Liver (tissue), 9 donors: ENCODE data around the gene ACOT9. TPM values are rescaled to one million over a fixed set of nuclear protein-coding genes. Genes with fewer than 3 reads are reported as not detected.

Experiments
- DNase-seq: peaks from one replicate; pipeline ENCODE4 v3.0.0-alpha.2; 2017; ENCODE audit warnings: low spot score
- H3K27ac ChIP-seq, 2 donors: one replicate each; pipeline ENCODE4 v1.7.0; 2013; ENCODE audit warnings: inconsistent platforms in 2 of 2, low read length in 2 of 2, control low read depth in 1 of 2, low read depth in 1 of 2, mild to moderate bottlenecking in 1 of 2
- H3K27me3 ChIP-seq, 4 donors: one replicate each; pipeline versions ENCODE4 v1.6.1 to v1.7.0; 2013; ENCODE audit warnings: low read length in 3 of 4, inconsistent platforms in 1 of 4, mild to moderate bottlenecking in 1 of 4, moderate library complexity in 1 of 4; ENCODE audit not compliant: control insufficient read depth in 4 of 4, insufficient read depth in 4 of 4
- H3K36me3 ChIP-seq, 4 donors: one replicate each; pipeline versions ENCODE4 v1.6.1 to v1.7.0; 2013; ENCODE audit warnings: low read length in 3 of 4, mild to moderate bottlenecking in 3 of 4, low read depth in 1 of 4, moderate library complexity in 1 of 4; ENCODE audit not compliant: control insufficient read depth in 4 of 4, insufficient read depth in 3 of 4
- H3K4me1 ChIP-seq, 4 donors: one replicate each; pipeline versions ENCODE4 v1.6.1 to v1.7.0; 2013; ENCODE audit warnings: low read length in 3 of 4, mild to moderate bottlenecking in 3 of 4, moderate library complexity in 1 of 4; ENCODE audit not compliant: control insufficient read depth in 4 of 4, insufficient read depth in 4 of 4
- H3K4me3 ChIP-seq, 3 donors: one replicate each; pipeline versions ENCODE4 v1.6.1 to v1.7.0; 2013; ENCODE audit warnings: low read length in 3 of 3, control low read depth in 1 of 3, low read depth in 1 of 3, mild to moderate bottlenecking in 1 of 3
- H3K9ac ChIP-seq, 2 donors: one replicate each; pipeline ENCODE4 v1.7.0; 2013; ENCODE audit warnings: low read length in 2 of 2, mild to moderate bottlenecking in 2 of 2, moderate library complexity in 2 of 2, control low read depth in 1 of 2, low read depth in 1 of 2
- H3K9me3 ChIP-seq, 4 donors: one replicate each; pipeline versions ENCODE4 v1.6.1 to v1.7.0; 2013; ENCODE audit warnings: low read length in 3 of 4; ENCODE audit not compliant: control insufficient read depth in 4 of 4
- CTCF ChIP-seq: fragments of 150-350 bp; IDR thresholded peaks from 2 replicates; pipeline ENCODE4 v1.5.1; 2017; ENCODE audit warnings: improper control_type of control experiment, low read depth, low read length; ENCODE audit not compliant: missing input control
- EGR1 ChIP-seq, 2 donors: IDR thresholded peaks; 2 replicates each; pipeline ENCODE4 v1.6.1; 2016 to 2018; ENCODE audit warnings: antibody characterized with exemption in 2 of 2, low read depth in 2 of 2
- FOXA1 ChIP-seq: IDR thresholded peaks from 2 replicates; pipeline ENCODE4 v1.6.1; 2016; ENCODE audit warnings: antibody characterized with exemption
- FOXA2 ChIP-seq: IDR thresholded peaks from 2 replicates; pipeline ENCODE4 v1.6.1; 2016; ENCODE audit warnings: antibody characterized with exemption
- GABPA ChIP-seq, 2 donors: IDR thresholded peaks in 1 of 2; conservative IDR thresholded peaks in 1 of 2; 2 replicates each; pipeline ENCODE4 v1.6.1; 2016; ENCODE audit warnings: antibody characterized with exemption in 2 of 2, mild to moderate bottlenecking in 1 of 2, moderate library complexity in 1 of 2
- HNF4A ChIP-seq, 2 donors: conservative IDR thresholded peaks; 2 replicates each; pipeline ENCODE4 v1.6.1; 2016; ENCODE audit warnings: antibody characterized with exemption in 2 of 2, mild to moderate bottlenecking in 2 of 2
- HNF4G ChIP-seq: IDR thresholded peaks from 2 replicates; pipeline ENCODE4 v1.6.1; 2016; ENCODE audit warnings: antibody characterized with exemption
- JUND ChIP-seq, 2 donors: IDR thresholded peaks; 2 replicates each; pipeline ENCODE4 v1.6.1; 2016; ENCODE audit warnings: antibody characterized with exemption in 2 of 2
- NR2F2 ChIP-seq: IDR thresholded peaks from 2 replicates; pipeline ENCODE4 v1.6.1; 2016; ENCODE audit warnings: antibody characterized with exemption
- RAD21 ChIP-seq, 2 donors: IDR thresholded peaks; 2 replicates each; pipeline ENCODE4 v1.6.1; 2016; ENCODE audit warnings: antibody characterized with exemption in 2 of 2, mild to moderate bottlenecking in 2 of 2
- REST ChIP-seq: IDR thresholded peaks from 2 replicates; pipeline ENCODE4 v1.6.1; 2016; ENCODE audit warnings: antibody characterized with exemption, mild to moderate bottlenecking
- RXRA ChIP-seq, 2 donors: IDR thresholded peaks; 2 replicates each; pipeline ENCODE4 v1.6.1; 2017 to 2018; ENCODE audit warnings: antibody characterized with exemption in 2 of 2, mild to moderate bottlenecking in 1 of 2
- SP1 ChIP-seq: IDR thresholded peaks from 2 replicates; pipeline ENCODE4 v1.6.1; 2018; ENCODE audit warnings: antibody characterized with exemption, mild to moderate bottlenecking
- TAF1 ChIP-seq: conservative IDR thresholded peaks from 2 replicates; pipeline ENCODE4 v1.6.1; 2016; ENCODE audit warnings: antibody characterized with exemption, mild to moderate bottlenecking
- YY1 ChIP-seq: IDR thresholded peaks from 2 replicates; pipeline ENCODE4 v1.6.1; 2016; ENCODE audit warnings: antibody characterized with exemption, mild to moderate bottlenecking
- ZBTB33 ChIP-seq: IDR thresholded peaks from 2 replicates; pipeline ENCODE4 v1.6.1; 2016; ENCODE audit warnings: antibody characterized with exemption
- WGBS: extraction: QIAGEN DNeasy Blood & Tissue Kit; methylation state at CpG from one replicate; pipeline ENCODE4 v1.1.7; 2013; 5-methylcytosine and 5-hydroxymethylcytosine counted together
- polyA plus RNA-seq, 2 donors: library from polyadenylated mRNA; stranded (reverse) in 1 of 2; unstranded in 1 of 2; fragments of 200-250 nt in 1 of 2; fragments of >200 nt in 1 of 2; fragmentation: Nextera tagmentation in 1 of 2; extraction: Ambion mirVana in 1 of 2; gene quantifications; one replicate each; pipeline versions ENCODE4 v1.2.1 to v1.2.3, GENCODE V29; 2013 to 2015
- total RNA-seq, 2 donors: library from RNA; depleted of rRNA; stranded (reverse); fragments of >200 nt; gene quantifications; one replicate each; pipeline ENCODE4 v1.2.3, GENCODE V29; 2014
- TF ChIP-seq, protein P1 (sequence below): IDR thresholded peaks from 2 replicates; pipeline ENCODE4 v1.6.1; 2016; ENCODE audit warnings: antibody characterized with exemption
- TF ChIP-seq, protein P2 (sequence below): IDR thresholded peaks from 2 replicates; pipeline ENCODE4 v1.6.1; 2016; ENCODE audit warnings: antibody characterized with exemption
- donor health status: healthy.
- donor health status: healthy.
- donor health status: healthy.
- donor health status: healthy.
- donor health status: healthy.

ACOT9 gene
- total and polyA plus RNA-seq, 4 donors: 9.3 to 16.3 (median 11.6) TPM

DNA sequence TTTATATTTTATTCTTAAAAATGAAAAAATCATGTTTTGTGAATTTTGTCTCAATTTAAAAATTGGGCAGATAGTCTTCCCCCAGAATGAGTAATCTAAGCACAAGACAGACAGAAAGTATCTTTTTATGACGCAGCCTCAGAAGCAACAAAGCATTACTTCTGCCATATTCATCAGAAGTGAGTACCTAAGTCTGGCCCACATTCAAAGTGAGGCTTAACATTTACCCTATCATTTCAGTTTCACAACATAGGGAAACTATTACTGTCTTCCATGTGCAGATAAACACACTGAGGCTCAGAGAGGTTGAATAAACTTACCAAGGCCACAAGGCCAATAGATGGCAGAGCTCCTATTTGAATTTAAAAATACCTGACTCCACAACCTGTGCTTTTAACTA lies 80.2 kb downstream of the ACOT9 start:
- no peaks in the 10 kb centered on the region for H3K36me3 ChIP-seq
- H3K9me3 ChIP-seq: no peaks in the 10 kb centered on the region
- H3K4me1 ChIP-seq: peaks cover 0 to 5% (median under 1%) of the 10 kb centered on the region in 4 donors
- H3K9ac ChIP-seq: no peak overlapping the region
- WGBS: 94% methylated on average over 1 of the region's 1 CpG
- TF ChIP-seq RXRA (IDR thresholded peaks at IDR 0.05) (peak in 1 of 2 donors; percentile 27), SP1 (no peak)
- H3K4me3 ChIP-seq: no peak overlapping the region
- H3K27me3 ChIP-seq: no peaks in the 10 kb centered on the region
- DNase-seq: no peak
- H3K27ac ChIP-seq: no peak overlapping the region

DNA sequence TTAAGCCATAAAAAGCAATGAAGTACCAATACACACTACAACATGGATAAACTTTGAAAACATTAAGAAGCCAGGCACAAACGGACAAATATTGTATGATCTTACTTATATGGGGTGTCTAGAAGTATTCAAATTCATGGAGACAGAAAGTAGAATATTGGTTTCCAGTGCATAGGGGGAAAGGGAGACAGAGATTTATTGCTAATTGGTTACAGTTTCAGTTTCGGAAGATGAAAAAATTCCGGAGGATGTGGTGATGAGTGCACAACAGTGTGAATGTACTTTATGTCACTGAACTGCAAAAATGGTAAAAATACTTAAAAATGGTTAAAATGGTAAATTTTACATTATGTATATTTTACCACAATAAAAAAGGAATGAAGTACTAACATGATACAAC lies 80.9 kb downstream of the ACOT9 start:
- H3K27ac ChIP-seq: no peak overlapping the region
- no peak for DNase-seq
- TF ChIP-seq FOXA1 (no peak), HNF4A (conservative IDR thresholded peaks at IDR 0.05) (no peak), RXRA (IDR thresholded peaks at IDR 0.05) (peak in 1 of 2 donors; percentile 19), ZBTB33 (no peak), RAD21 (IDR thresholded peaks at IDR 0.05) (no peak)
- TF ChIP-seq, protein P1, sequence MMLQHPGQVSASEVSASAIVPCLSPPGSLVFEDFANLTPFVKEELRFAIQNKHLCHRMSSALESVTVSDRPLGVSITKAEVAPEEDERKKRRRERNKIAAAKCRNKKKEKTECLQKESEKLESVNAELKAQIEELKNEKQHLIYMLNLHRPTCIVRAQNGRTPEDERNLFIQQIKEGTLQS: no peak
- H3K9me3 ChIP-seq: no peaks in the 10 kb centered on the region
- H3K27me3 ChIP-seq: no peaks in the 10 kb centered on the region
- H3K36me3 ChIP-seq: no peaks in the 10 kb centered on the region
- H3K9ac ChIP-seq: no peak overlapping the region
- 67% methylated on average over 3 of the region's 3 CpGs for WGBS
- no peak overlapping the region for H3K4me3 ChIP-seq
- H3K4me1 ChIP-seq: peaks cover 0 to 5% (median under 1%) of the 10 kb centered on the region in 4 donors

- no peak overlapping the region for H3K9ac ChIP-seq
- H3K36me3 ChIP-seq: no peaks in the 10 kb centered on the region
- no peak for DNase-seq
- no peaks in the 10 kb centered on the region for H3K9me3 ChIP-seq
- H3K4me3 ChIP-seq: no peak overlapping the region
- no peaks in the 10 kb centered on the region for H3K27me3 ChIP-seq
- peaks cover 0 to under 1% (median 0%) of the 10 kb centered on the region in 4 donors for H3K4me1 ChIP-seq
- 66% methylated on average over 1 of the region's 1 CpG for WGBS
- H3K27ac ChIP-seq: no peak overlapping the region
- TF ChIP-seq REST: no peak
- no peak for TF ChIP-seq JUND (IDR thresholded peaks at IDR 0.05)
- no peak for TF ChIP-seq ZBTB33
- no peak for TF ChIP-seq NR2F2
- TF ChIP-seq TAF1: no peak
- no peak for TF ChIP-seq HNF4G
- no peak for TF ChIP-seq FOXA2
- TF ChIP-seq EGR1 (IDR thresholded peaks at IDR 0.05; ENCODE audit: low read depth in 2 of 2): no peak
- TF ChIP-seq RXRA (IDR thresholded peaks at IDR 0.05): no peak
- no peak for TF ChIP-seq HNF4A (conservative IDR thresholded peaks at IDR 0.05)
- TF ChIP-seq, protein P2, sequence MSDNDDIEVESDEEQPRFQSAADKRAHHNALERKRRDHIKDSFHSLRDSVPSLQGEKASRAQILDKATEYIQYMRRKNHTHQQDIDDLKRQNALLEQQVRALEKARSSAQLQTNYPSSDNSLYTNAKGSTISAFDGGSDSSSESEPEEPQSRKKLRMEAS: no peak
- no peak for TF ChIP-seq RAD21 (IDR thresholded peaks at IDR 0.05)
- no peak for TF ChIP-seq CTCF
- no peak for TF ChIP-seq SP1
- TF ChIP-seq, protein P1: no peak
- no peak for TF ChIP-seq GABPA (IDR thresholded peaks at IDR 0.05 in 1 of 2, conservative IDR thresholded peaks at IDR 0.05 in 1 of 2)
- TF ChIP-seq YY1: no peak
- no peak for TF ChIP-seq FOXA1
Measured at GRCh38 chrX:23661671-23662070, 81.4 kb downstream of the ACOT9 start.
